ENCODE data around the gene TRMO.

DNA sequence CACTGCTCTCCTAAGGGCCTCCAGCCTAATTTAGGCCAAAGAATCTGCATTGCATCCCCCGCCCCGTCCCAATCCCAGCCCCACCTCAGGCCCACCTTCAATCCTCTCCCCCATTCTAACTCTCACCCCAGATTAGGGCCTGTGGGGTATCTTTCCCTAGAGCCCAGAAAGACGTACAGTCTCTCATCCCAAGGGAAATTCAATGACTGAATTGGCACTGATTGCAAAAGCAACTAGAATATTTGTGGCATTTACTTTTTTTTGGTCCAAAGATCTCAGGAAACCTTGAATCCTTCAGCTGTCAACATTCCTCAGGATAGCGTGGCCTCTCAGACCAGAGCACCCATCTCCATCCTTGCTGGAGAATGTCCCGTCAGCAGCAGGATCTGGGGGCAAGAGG, 30.6 kb downstream of the TRMO start:
- TF ChIP-seq POLR2A (IDR thresholded peaks at IDR 0.05), result no peak
- TF ChIP-seq, protein P1, sequence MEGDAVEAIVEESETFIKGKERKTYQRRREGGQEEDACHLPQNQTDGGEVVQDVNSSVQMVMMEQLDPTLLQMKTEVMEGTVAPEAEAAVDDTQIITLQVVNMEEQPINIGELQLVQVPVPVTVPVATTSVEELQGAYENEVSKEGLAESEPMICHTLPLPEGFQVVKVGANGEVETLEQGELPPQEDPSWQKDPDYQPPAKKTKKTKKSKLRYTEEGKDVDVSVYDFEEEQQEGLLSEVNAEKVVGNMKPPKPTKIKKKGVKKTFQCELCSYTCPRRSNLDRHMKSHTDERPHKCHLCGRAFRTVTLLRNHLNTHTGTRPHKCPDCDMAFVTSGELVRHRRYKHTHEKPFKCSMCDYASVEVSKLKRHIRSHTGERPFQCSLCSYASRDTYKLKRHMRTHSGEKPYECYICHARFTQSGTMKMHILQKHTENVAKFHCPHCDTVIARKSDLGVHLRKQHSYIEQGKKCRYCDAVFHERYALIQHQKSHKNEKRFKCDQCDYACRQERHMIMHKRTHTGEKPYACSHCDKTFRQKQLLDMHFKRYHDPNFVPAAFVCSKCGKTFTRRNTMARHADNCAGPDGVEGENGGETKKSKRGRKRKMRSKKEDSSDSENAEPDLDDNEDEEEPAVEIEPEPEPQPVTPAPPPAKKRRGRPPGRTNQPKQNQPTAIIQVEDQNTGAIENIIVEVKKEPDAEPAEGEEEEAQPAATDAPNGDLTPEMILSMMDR (IDR thresholded peaks at IDR 0.05), result no peak

All from body of pancreas (tissue), 4 donors.